ENCODE data around the gene ANKRD33B.

- TF ChIP-seq CBX8 (IDR thresholded peaks at IDR 0.05; ENCODE audit: borderline replicate concordance, low read depth, low read length) (no peak), CTCF (IDR thresholded peaks at IDR 0.05; ENCODE audit: control extremely low read depth in 1 of 3, insufficient read depth in 1 of 3, low read depth in 1 of 3, low read length in 3 of 3) (no peak), RFX5 (IDR thresholded peaks at IDR 0.05; ENCODE audit: borderline replicate concordance, low read depth, low read length) (no peak), SP4 (IDR thresholded peaks at IDR 0.05; ENCODE audit: low read length) (no peak), USF2 (IDR thresholded peaks at IDR 0.05; ENCODE audit: low read length) (no peak)
Observed at GRCh38 chr5:10552183-10553143, 11.4 kb upstream of the ANKRD33B start.
